Smooth muscle cell (in vitro differentiated cells): Measurements from ENCODE around the gene MEST. TPM values are rescaled to one million over a fixed set of nuclear protein-coding genes. Genes with fewer than 3 reads are reported as not detected.

Experiments used
- DNase-seq: peaks from one replicate; lab custom pipeline; 2025; ENCODE audit not compliant: unreplicated experiment; lab: John Stamatoyannopoulos, UW
- H2AFZ ChIP-seq: fragments of 200-600 bp; sonication (generic); 2 replicates; pipeline ENCODE4 v1.6.0; 2016; ENCODE audit warnings: antibody characterized with exemption, low read depth, mild to moderate bottlenecking
- H3F3A ChIP-seq: fragments of 200-600 bp; sonication (generic); 2 replicates; pipeline ENCODE4 v1.6.0; 2017; ENCODE audit warnings: antibody characterized with exemption, low read depth
- H3K27ac ChIP-seq: fragments of 200-600 bp; sonication (generic); 2 replicates; pipeline ENCODE4 v1.5.1; 2016; ENCODE audit warnings: low read depth, mild to moderate bottlenecking
- H3K27me3 ChIP-seq: fragments of 200-600 bp; sonication (generic); 2 replicates; pipeline ENCODE4 v1.6.1; 2016; ENCODE audit warnings: low read depth, mild to moderate bottlenecking
- H3K36me3 ChIP-seq: fragments of 200-600 bp; sonication (generic); 2 replicates; pipeline ENCODE4 v1.5.1; 2016; ENCODE audit warnings: low read depth
- H3K4me1 ChIP-seq: fragments of 200-600 bp; sonication (generic); 2 replicates; pipeline ENCODE4 v1.5.1; 2016; ENCODE audit warnings: low read depth
- H3K4me2 ChIP-seq: fragments of 200-600 bp; sonication (generic); 2 replicates; pipeline ENCODE4 v1.6.0; 2016; ENCODE audit warnings: mild to moderate bottlenecking
- H3K4me3 ChIP-seq: fragments of 200-600 bp; sonication (generic); 2 replicates; pipeline ENCODE4 v1.5.1; 2016; ENCODE audit warnings: mild to moderate bottlenecking
- H3K79me2 ChIP-seq: fragments of 200-600 bp; sonication (generic); 2 replicates; pipeline ENCODE4 v1.6.0; 2016; ENCODE audit warnings: low read depth, mild to moderate bottlenecking
- H3K9ac ChIP-seq: fragments of 200-600 bp; sonication (generic); 2 replicates; pipeline ENCODE4 v1.6.0; 2016; ENCODE audit warnings: low read depth
- H3K9me3 ChIP-seq: fragments of 200-600 bp; sonication (generic); replicated peaks from 2 replicates; pipeline ENCODE4 v1.5.1; 2016; ENCODE audit warnings: low read depth
- H4K20me1 ChIP-seq: fragments of 200-600 bp; sonication (generic); 2 replicates; pipeline ENCODE4 v1.6.0; 2016; ENCODE audit warnings: low read depth
- WGBS: methylation state at CpG from one replicate; pipeline ENCODE4 v1.1.7; 2016; ENCODE audit warnings: low lambda C conversion rate; 5-methylcytosine and 5-hydroxymethylcytosine counted together
- polyA plus RNA-seq: library from polyadenylated mRNA; unstranded; fragments of >200 nt; fragmentation: Nextera tagmentation; extraction: Ambion mirVana; gene quantifications from 2 replicates; pipeline ENCODE4 v1.2.1, GENCODE V29; 2016
- total RNA-seq: library from RNA; depleted of rRNA; stranded (reverse); fragments of >200 nt; gene quantifications from 2 replicates; pipeline ENCODE4 v1.2.3, GENCODE V29; 2014
- TF ChIP-seq, protein P1 (sequence below): fragments of 200-600 bp; sonication (generic); IDR thresholded peaks from 2 replicates; pipeline ENCODE4 v1.5.1; 2017; ENCODE audit warnings: borderline replicate concordance, mild to moderate bottlenecking, antibody characterized with exemption; ENCODE audit not compliant: insufficient read depth, poor library complexity, severe bottlenecking

Gene MEST
- total and polyA plus RNA-seq, 2 experiments from 2014 or later, result 1,229 to 1,655 TPM

DNA sequence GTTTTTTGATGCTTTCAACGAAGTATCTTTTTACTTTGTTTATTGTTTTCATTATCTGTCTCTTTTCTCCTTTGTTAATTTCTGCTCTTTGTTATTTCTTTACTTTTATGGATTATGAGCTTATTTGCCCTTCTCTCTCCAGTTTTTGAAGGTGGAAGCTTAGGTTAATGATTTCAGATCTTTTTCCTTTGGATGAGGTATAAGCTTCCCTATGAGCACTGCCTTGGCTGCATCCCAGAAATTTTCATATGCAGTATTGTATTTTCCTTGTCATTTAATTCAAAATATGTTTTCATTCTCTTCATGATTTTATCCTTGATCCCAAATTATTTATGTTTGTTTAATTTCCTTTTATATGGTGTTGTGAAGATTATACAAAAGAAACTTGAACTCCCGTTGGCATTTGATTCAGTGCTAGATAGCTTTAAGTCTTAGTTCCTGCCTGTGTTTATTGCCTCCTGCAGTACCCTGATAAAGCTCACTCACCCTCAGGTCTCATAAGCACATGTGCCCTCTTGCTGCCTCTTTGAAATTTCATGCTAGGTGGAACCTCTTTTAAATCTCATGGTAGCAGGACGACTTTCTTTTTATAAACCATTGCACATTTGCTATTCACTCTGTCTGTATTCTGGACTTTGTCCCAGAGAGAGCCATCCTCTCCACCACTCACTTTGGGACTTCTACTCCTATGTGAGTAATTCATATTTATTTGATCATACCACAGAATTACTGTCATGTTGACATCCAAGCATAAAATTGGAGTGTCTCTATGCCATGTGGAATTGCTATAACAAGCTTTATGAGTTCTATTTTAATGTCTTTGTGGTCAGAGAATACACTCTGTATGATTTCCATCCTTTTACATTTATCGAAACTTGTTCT, 28.1 kb upstream of the MEST start:
- H3K36me3 ChIP-seq, result no peaks in the 10 kb centered on the region
- H3K4me3 ChIP-seq, result no peak overlapping the region
- no peak overlapping the region for H3K4me2 ChIP-seq
- H3K4me1 ChIP-seq, result no peaks in the 10 kb centered on the region
- H3K27ac ChIP-seq, result no peak overlapping the region
- no peaks in the 10 kb centered on the region for H4K20me1 ChIP-seq
- H3K27me3 ChIP-seq, result no peaks in the 10 kb centered on the region
- 74% methylated on average over 4 of the region's 4 CpGs for WGBS
- no peak overlapping the region for H3K9ac ChIP-seq
- no peak overlapping the region for H2AFZ ChIP-seq
- H3K9me3 ChIP-seq, result peaks cover 9% of the 10 kb centered on the region
- no peaks in the 10 kb centered on the region for H3F3A ChIP-seq
- DNase-seq, result no peak
- TF ChIP-seq, protein P1, sequence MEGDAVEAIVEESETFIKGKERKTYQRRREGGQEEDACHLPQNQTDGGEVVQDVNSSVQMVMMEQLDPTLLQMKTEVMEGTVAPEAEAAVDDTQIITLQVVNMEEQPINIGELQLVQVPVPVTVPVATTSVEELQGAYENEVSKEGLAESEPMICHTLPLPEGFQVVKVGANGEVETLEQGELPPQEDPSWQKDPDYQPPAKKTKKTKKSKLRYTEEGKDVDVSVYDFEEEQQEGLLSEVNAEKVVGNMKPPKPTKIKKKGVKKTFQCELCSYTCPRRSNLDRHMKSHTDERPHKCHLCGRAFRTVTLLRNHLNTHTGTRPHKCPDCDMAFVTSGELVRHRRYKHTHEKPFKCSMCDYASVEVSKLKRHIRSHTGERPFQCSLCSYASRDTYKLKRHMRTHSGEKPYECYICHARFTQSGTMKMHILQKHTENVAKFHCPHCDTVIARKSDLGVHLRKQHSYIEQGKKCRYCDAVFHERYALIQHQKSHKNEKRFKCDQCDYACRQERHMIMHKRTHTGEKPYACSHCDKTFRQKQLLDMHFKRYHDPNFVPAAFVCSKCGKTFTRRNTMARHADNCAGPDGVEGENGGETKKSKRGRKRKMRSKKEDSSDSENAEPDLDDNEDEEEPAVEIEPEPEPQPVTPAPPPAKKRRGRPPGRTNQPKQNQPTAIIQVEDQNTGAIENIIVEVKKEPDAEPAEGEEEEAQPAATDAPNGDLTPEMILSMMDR, result no peak
- no peaks in the 10 kb centered on the region for H3K79me2 ChIP-seq

GRCh38 chr7:130468612-130469011, 23.3 kb upstream of the MEST start:
- Histone ChIP-seq H3K9me3 (no peaks in the 10 kb centered on the region), H3K27me3 (no peaks in the 10 kb centered on the region), H3K9ac (no peak overlapping the region), H3F3A (no peaks in the 10 kb centered on the region), H3K36me3 (no peaks in the 10 kb centered on the region), H4K20me1 (no peaks in the 10 kb centered on the region), H3K4me2 (no peak overlapping the region), H3K4me1 (no peaks in the 10 kb centered on the region), H3K4me3 (no peak overlapping the region), H3K27ac (no peak overlapping the region), H2AFZ (no peak overlapping the region), H3K79me2 (no peaks in the 10 kb centered on the region)
- WGBS, result 91% methylated on average over 1 of the region's 1 CpG
- TF ChIP-seq, protein P1, result no peak
- no peak for DNase-seq

DNA sequence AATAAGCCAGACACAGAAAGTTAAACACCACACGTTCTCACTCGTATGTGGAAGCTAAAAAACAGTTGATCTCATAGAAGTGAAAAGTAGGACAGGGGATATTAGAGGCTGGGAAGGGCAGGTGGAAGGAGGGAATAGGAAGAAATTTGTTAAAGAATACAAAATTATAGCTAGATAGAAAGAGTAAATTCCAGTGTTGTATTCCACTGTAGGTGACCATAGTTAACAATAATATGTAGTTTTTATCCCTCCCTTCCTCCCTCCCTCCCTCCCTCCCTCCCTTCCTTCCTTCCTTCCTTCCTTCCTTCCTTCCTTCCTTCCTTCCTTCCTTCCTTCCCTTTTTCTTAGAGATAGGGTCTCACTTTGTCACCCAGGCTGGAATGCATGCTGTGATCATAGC, 19.9 kb upstream of the MEST start:
- no peaks in the 10 kb centered on the region for H4K20me1 ChIP-seq
- no peak overlapping the region for H3K4me3 ChIP-seq
- 66% methylated on average over 2 of the region's 2 CpGs for WGBS
- DNase-seq, result no peak
- H3K27ac ChIP-seq, result no peak overlapping the region
- no peaks in the 10 kb centered on the region for H3K36me3 ChIP-seq
- no peak overlapping the region for H2AFZ ChIP-seq
- H3K9me3 ChIP-seq, result no peaks in the 10 kb centered on the region
- H3K9ac ChIP-seq, result no peak overlapping the region
- H3K4me2 ChIP-seq, result no peak overlapping the region
- no peaks in the 10 kb centered on the region for H3F3A ChIP-seq
- H3K79me2 ChIP-seq, result no peaks in the 10 kb centered on the region
- no peaks in the 10 kb centered on the region for H3K27me3 ChIP-seq
- TF ChIP-seq, protein P1, result no peak
- peaks cover 7% of the 10 kb centered on the region for H3K4me1 ChIP-seq

GRCh38 chr7:130473289-130473688, 18.6 kb upstream of the MEST start:
- TF ChIP-seq, protein P1, result no peak
- no peaks in the 10 kb centered on the region for H3K9me3 ChIP-seq
- no peak overlapping the region for H3K27ac ChIP-seq

More at GRCh38 chr7:130473289-130473688, 18.6 kb upstream of the MEST start:
- Histone ChIP-seq H3K4me1 (peaks cover 7% of the 10 kb centered on the region), H2AFZ (no peak overlapping the region), H3F3A (no peaks in the 10 kb centered on the region), H3K79me2 (no peaks in the 10 kb centered on the region), H3K27me3 (no peaks in the 10 kb centered on the region), H3K4me3 (no peak overlapping the region), H4K20me1 (no peaks in the 10 kb centered on the region), H3K36me3 (no peaks in the 10 kb centered on the region), H3K9ac (no peak overlapping the region), H3K4me2 (no peak overlapping the region)
- DNase-seq, result no peak
